SK-N-SH (cell line): ENCODE results near the gene PHOSPHO2. TPM values are rescaled to one million over a fixed set of nuclear protein-coding genes. Genes with fewer than 3 reads are reported as not detected.
"Not testable (repeated sequence)": the region's sequence is repeated elsewhere in the genome, so short reads cannot be mapped to it uniquely, and the experiment has no call there.

Experiments
- CTCF ChIA-PET: fragments of 300-600, 350-600 bp; formaldehyde crosslinking; extraction: SDS; loops from one replicate; lab custom pipeline; 2021; lab: Yijun Ruan, JAX
- POLR2A ChIA-PET: fragments of 350-600 bp; sonication (Branson Sonifier 250); formaldehyde crosslinking; extraction: SDS; loops from one replicate; lab custom pipeline; 2020; ENCODE audit warnings: antibody characterized with exemption, inconsistent platforms; lab: Yijun Ruan, JAX
- DNase-seq: peaks from one replicate; pipeline ENCODE4 v3.0.0; 2012
- H2AFZ ChIP-seq: fragments of 200-600 bp; sonication (generic); 2 replicates; pipeline ENCODE4 v1.8.1; 2016; ENCODE audit warnings: antibody characterized with exemption, mild to moderate bottlenecking, low read depth
- H3F3A ChIP-seq: fragments of 200-600 bp; sonication (generic); replicated peaks from 2 replicates; pipeline ENCODE3; 2016; ENCODE audit warnings: antibody characterized with exemption, mild to moderate bottlenecking; ENCODE audit not compliant: insufficient read depth
- H3K27ac ChIP-seq, 2 experiments: fragments of 200-500 bp in 1 of 2; fragments of 200-600 bp in 1 of 2; sonication (Bioruptor generic) in 1 of 2; sonication (generic), shearing (Covaris generic) in 1 of 2; 2 replicates each; pipeline versions ENCODE4 v1.5.1 to v1.6.1; 2014 to 2016; ENCODE audit warnings: low read depth in 2 of 2, inconsistent platforms in 1 of 2, low read length in 1 of 2, mild to moderate bottlenecking in 1 of 2, mixed read lengths in 1 of 2
- H3K27me3 ChIP-seq: fragments of 200-600 bp; sonication (generic), shearing (Covaris generic); 2 replicates; pipeline ENCODE4 v1.6.1; 2016; ENCODE audit warnings: mixed run types; ENCODE audit not compliant: insufficient read depth
- H3K36me3 ChIP-seq, 2 experiments: fragments of 200-500 bp in 1 of 2; fragments of 200-600 bp in 1 of 2; sonication (Bioruptor generic) in 1 of 2; sonication (generic) in 1 of 2; replicated peaks in 1 of 2; 2 replicates each; pipeline versions ENCODE3 to v1.5.1; 2014 to 2016; ENCODE audit warnings: low read length in 1 of 2, mild to moderate bottlenecking in 1 of 2; ENCODE audit not compliant: insufficient read depth in 2 of 2, control insufficient read depth in 1 of 2
- H3K4me1 ChIP-seq, 2 experiments: fragments of 200-500 bp in 1 of 2; fragments of 200-600 bp in 1 of 2; sonication (Bioruptor generic) in 1 of 2; sonication (generic), shearing (Covaris generic) in 1 of 2; 2 replicates each; pipeline versions ENCODE4 v1.5.1 to v1.6.1; 2014 to 2016; ENCODE audit warnings: low read depth in 1 of 2, low read length in 1 of 2, mixed run types in 1 of 2; ENCODE audit not compliant: insufficient read depth in 2 of 2, control insufficient read depth in 1 of 2
- H3K4me2 ChIP-seq: fragments of 200-600 bp; sonication (generic), shearing (Covaris generic); 2 replicates; pipeline ENCODE4 v1.6.1; 2017; ENCODE audit warnings: mixed run types
- H3K4me3 ChIP-seq, 2 experiments: fragments of 200-500 bp in 1 of 2; fragments of 200-600 bp in 1 of 2; sonication (Bioruptor generic) in 1 of 2; sonication (generic), shearing (Covaris generic) in 1 of 2; 2 replicates each; pipeline versions ENCODE4 v1.5.1 to v1.8.1; 2014 to 2016; ENCODE audit warnings: low read depth in 2 of 2, inconsistent platforms in 1 of 2, low read length in 1 of 2, mild to moderate bottlenecking in 1 of 2, mixed read lengths in 1 of 2, moderate library complexity in 1 of 2
- H3K79me2 ChIP-seq: fragments of 200-600 bp; sonication (generic); 2 replicates; pipeline ENCODE4 v1.8.1; 2017; ENCODE audit warnings: mild to moderate bottlenecking; ENCODE audit not compliant: insufficient read depth
- H3K9ac ChIP-seq: fragments of 200-600 bp; sonication (generic); 2 replicates; pipeline ENCODE4 v1.6.1; 2017; ENCODE audit warnings: mixed run types
- H3K9me2 ChIP-seq: fragments of 200-600 bp; sonication (generic); 2 replicates; pipeline ENCODE4 v1.6.1; 2017; ENCODE audit warnings: mixed run types
- H3K9me3 ChIP-seq: fragments of 200-600 bp; sonication (generic); 2 replicates; pipeline ENCODE4 v1.6.1; 2017; ENCODE audit warnings: mixed run types, mild to moderate bottlenecking, moderate library complexity
- H4K20me1 ChIP-seq: fragments of 200-600 bp; sonication (generic); 2 replicates; pipeline ENCODE4 v1.6.1; 2017; ENCODE audit warnings: mild to moderate bottlenecking, mixed run types; ENCODE audit not compliant: insufficient read depth
- CHD2 ChIP-seq: fragments of 150-350 bp; IDR thresholded peaks from 2 replicates; pipeline ENCODE4 v1.6.1; 2018; ENCODE audit warnings: low read length; ENCODE audit not compliant: partially characterized antibody
- IRF3 ChIP-seq: fragments of 150-350 bp; IDR thresholded peaks from 2 replicates; pipeline ENCODE4 v1.6.1; 2016; ENCODE audit warnings: mild to moderate bottlenecking, low read depth, low read length
- MAX ChIP-seq: IDR thresholded peaks from 2 replicates; pipeline ENCODE4 v1.4.0; 2012; ENCODE audit warnings: low read depth
- RAD21 ChIP-seq: IDR thresholded peaks from 2 replicates; pipeline ENCODE4 v1.6.1; 2012; ENCODE audit warnings: mild to moderate bottlenecking, low read length
- REST ChIP-seq: IDR thresholded peaks from 2 replicates; pipeline ENCODE4 v1.6.1; 2012; ENCODE audit warnings: mild to moderate bottlenecking, low read depth, low read length, moderate library complexity
- RXRA ChIP-seq: IDR thresholded peaks from 2 replicates; pipeline ENCODE4 v1.4.0; 2012; ENCODE audit warnings: low read depth, mild to moderate bottlenecking, borderline replicate concordance
- SIN3A ChIP-seq: IDR thresholded peaks from 2 replicates; pipeline ENCODE4 v1.6.1; 2012; ENCODE audit warnings: low read depth, mild to moderate bottlenecking, low read length, moderate library complexity, borderline replicate concordance
- WGBS: methylation state at CpG from one replicate; pipeline ENCODE4 v1.1.6; 2017; ENCODE audit warnings: low lambda C conversion rate; 5-methylcytosine and 5-hydroxymethylcytosine counted together
- polyA plus RNA-seq, 3 experiments: library from polyadenylated mRNA; depleted of rRNA; stranded (reverse); fragments of >200 nt; gene quantifications; 2 replicates each; pipeline ENCODE4 v1.2.3, GENCODE V29; 2012

PHOSPHO2 gene
- polyA plus RNA-seq, 1 of the 3 experiments (the other 2 are of a cell fraction), result 1.1 TPM

- no peaks in the 10 kb centered on the region for H3K9me3 ChIP-seq
- H3K4me2 ChIP-seq, result no peak overlapping the region
- DNase-seq, result no peak
- no peaks in the 10 kb centered on the region for H3K9me2 ChIP-seq
- ChIA-PET POLR2A (no interaction called here), CTCF (interaction anchor here (1.3 to 1.4 kb wide), 2 partner anchors 14 to 18 kb away, joined by 3 read pairs; no protein-coding TSS in a partner anchor)
- H3K9ac ChIP-seq, result no peak overlapping the region
- no peak overlapping the region for H2AFZ ChIP-seq
- peaks cover 13 to 19% of the 10 kb centered on the region in 2 experiments for H3K36me3 ChIP-seq
- H4K20me1 ChIP-seq, result no peaks in the 10 kb centered on the region
- H3K4me1 ChIP-seq, result peaks cover 5 to 7% of the 10 kb centered on the region in 2 experiments; a peak in 3 of 4 replicates
- no peaks in the 10 kb centered on the region for H3F3A ChIP-seq
- no peak for TF ChIP-seq RXRA
- no peak for TF ChIP-seq IRF3
- no peak for TF ChIP-seq MAX
- no peak for TF ChIP-seq REST
- TF ChIP-seq RAD21, result no peak
- TF ChIP-seq CHD2, result no peak
- TF ChIP-seq SIN3A, result no peak
- TF ChIP-seq, all 33 proteins: peak for 0
- H3K27ac ChIP-seq, result no peak overlapping the region
- H3K27me3 ChIP-seq, result no peaks in the 10 kb centered on the region
- H3K79me2 ChIP-seq, result 0 out of 2 replicates have a peak, but pooled peaks cover 8% of the 10 kb centered on the region
- H3K4me3 ChIP-seq, result no peak overlapping the region
Observed at GRCh38 chr2:169696381-169696780, 2.1 kb downstream of the PHOSPHO2 start.

GRCh38 chr2:169699173-169699572 lies 4.9 kb downstream of the PHOSPHO2 start:
- H4K20me1 ChIP-seq, H3K4me3 ChIP-seq, DNase-seq, H3K27me3 ChIP-seq, H3K9me3 ChIP-seq, H3K9me2 ChIP-seq, H3K4me2 ChIP-seq, H3K27ac ChIP-seq, H3K9ac ChIP-seq, H3F3A ChIP-seq, H2AFZ ChIP-seq, H3K79me2 ChIP-seq, POLR2A ChIA-PET, H3K4me1 ChIP-seq: not testable (repeated sequence)
- peaks cover 14 to 27% of the 10 kb centered on the region in 2 experiments for H3K36me3 ChIP-seq
- CTCF ChIA-PET, result interaction anchor here (1.8 kb wide), 1 partner anchor 246 kb away, joined by 4 read pairs; no protein-coding TSS in a partner anchor
- 97% methylated on average over 2 of the region's 2 CpGs for WGBS
